ENCODE measurements around the gene MAGEC1.
"Not testable (repeated sequence)": the region's sequence is repeated elsewhere in the genome, so short reads cannot be mapped to it uniquely, and the experiment has no call there.

Gene MAGEC1

GRCh38 chrX:141903400-141904155 lies at the start of gene MAGEC1:
Gene MAGEC1 (plus strand): TSS chrX:141903894. CDS start chrX:141905073, 1,179 bp downstream.
- Mint-ChIP-seq H3K27ac (no peak within 1 kb of the TSS), H3K27me3 (ENCODE audit: low read depth, poor library complexity) (peaks cover 4% of the 10 kb centered on the region), H3K36me3 (ENCODE audit: low read depth) (peaks cover 5% of the 10 kb centered on the region), H3K4me3 (no peak within 1 kb of the TSS), H3K9me3 (peaks cover 65% of the 10 kb centered on the region), H3K4me1 (no peaks in the 10 kb centered on the region)
- no peak for DNase-seq
- TF ChIP-seq, protein P1, sequence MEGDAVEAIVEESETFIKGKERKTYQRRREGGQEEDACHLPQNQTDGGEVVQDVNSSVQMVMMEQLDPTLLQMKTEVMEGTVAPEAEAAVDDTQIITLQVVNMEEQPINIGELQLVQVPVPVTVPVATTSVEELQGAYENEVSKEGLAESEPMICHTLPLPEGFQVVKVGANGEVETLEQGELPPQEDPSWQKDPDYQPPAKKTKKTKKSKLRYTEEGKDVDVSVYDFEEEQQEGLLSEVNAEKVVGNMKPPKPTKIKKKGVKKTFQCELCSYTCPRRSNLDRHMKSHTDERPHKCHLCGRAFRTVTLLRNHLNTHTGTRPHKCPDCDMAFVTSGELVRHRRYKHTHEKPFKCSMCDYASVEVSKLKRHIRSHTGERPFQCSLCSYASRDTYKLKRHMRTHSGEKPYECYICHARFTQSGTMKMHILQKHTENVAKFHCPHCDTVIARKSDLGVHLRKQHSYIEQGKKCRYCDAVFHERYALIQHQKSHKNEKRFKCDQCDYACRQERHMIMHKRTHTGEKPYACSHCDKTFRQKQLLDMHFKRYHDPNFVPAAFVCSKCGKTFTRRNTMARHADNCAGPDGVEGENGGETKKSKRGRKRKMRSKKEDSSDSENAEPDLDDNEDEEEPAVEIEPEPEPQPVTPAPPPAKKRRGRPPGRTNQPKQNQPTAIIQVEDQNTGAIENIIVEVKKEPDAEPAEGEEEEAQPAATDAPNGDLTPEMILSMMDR (IDR thresholded peaks at IDR 0.05) = no peak

DNA sequence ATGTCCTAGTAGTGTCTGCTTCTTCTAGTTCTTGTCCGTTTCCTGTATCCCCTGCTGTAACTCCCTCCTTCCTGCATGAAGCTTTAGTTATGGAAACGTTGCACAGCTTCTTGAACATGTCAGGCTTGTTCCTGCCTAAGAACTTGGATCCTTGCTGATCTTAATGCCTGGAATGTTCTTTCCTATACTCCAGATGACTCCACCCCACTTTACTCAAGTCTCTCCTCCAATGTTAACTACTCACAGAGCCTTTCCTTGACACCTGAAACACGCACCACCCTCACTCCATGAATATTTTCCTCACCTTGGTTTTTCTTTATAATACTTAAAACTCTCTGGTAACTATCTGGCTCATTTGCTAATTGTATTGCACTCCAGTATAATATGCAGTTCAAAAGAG lies 46.2 kb upstream of the MAGEC1 start:
- TF ChIP-seq, protein P1 (IDR thresholded peaks at IDR 0.05) = no peak
- H3K4me1 Mint-ChIP-seq = no peaks in the 10 kb centered on the region
- DNase-seq = no peak
- H3K9me3 Mint-ChIP-seq = peaks cover 14% of the 10 kb centered on the region
- no peaks in the 10 kb centered on the region for H3K27me3 Mint-ChIP-seq (ENCODE audit: low read depth, poor library complexity)
- peak overlapping the region; percentile 46 for H3K27ac Mint-ChIP-seq
- H3K4me3 Mint-ChIP-seq = no peak overlapping the region
- H3K36me3 Mint-ChIP-seq (ENCODE audit: low read depth) = no peaks in the 10 kb centered on the region

- Mint-ChIP-seq H3K4me1 (no peaks in the 10 kb centered on the region), H3K27me3 (ENCODE audit: low read depth, poor library complexity) (peaks cover 4% of the 10 kb centered on the region), H3K9me3 (peaks cover 67% of the 10 kb centered on the region), H3K4me3 (no peak overlapping the region), H3K27ac (no peak overlapping the region), H3K36me3 (ENCODE audit: low read depth) (no peaks in the 10 kb centered on the region)
- TF ChIP-seq, protein P1 (IDR thresholded peaks at IDR 0.05) = no peak
- DNase-seq = no peak
Measured at GRCh38 chrX:141879616-141880015, 24.1 kb upstream of the MAGEC1 start.

DNA sequence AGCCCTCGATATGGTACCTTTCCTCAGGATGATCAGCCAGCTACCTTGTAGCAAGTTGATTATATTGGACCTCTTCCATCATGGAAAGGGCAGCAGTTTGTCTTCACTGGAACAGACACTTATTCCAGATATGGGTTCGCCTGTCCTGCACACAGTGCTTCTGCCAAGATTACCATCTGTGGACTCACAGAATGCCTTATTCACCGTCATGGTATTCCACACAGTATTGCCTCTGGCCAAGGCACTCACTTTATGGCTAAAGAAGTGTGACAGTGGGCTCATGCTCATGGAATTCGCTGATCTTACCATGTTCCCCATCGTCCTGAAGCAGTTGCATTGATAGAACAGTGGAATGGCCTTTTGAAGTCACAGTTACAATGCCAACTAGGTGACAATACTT lies 14.9 kb upstream of the MAGEC1 start:
- not testable (repeated sequence) for H3K36me3 Mint-ChIP-seq (ENCODE audit: low read depth); H3K27ac Mint-ChIP-seq; H3K4me3 Mint-ChIP-seq; DNase-seq; H3K4me1 Mint-ChIP-seq; H3K27me3 Mint-ChIP-seq (ENCODE audit: low read depth, poor library complexity)
- H3K9me3 Mint-ChIP-seq = peaks cover 58% of the 10 kb centered on the region

DNA sequence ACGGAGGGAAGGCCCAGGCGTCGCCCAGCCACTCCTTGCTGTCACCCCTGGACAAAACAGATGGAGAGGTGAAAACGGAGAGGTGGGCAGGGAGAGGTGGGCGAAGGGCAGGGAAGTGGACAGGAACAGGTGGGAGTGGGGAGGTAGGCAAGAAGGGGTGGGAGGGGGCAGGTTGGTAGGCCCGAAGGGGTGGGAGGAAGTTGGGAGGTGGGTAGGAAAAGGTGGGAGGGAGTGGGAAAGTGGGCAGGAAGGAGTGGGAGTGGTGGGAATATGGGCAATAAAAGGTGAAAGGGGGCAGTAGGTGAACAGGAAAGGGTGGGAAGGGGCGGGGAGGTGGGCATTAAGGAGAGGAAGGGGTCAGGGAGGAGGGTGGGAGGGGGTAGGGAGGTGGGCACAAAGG lies 9.0 kb upstream of the MAGEC1 start:
- Mint-ChIP-seq H3K27me3 (ENCODE audit: low read depth, poor library complexity) (no peaks in the 10 kb centered on the region), H3K4me1 (no peaks in the 10 kb centered on the region), H3K27ac (no peak overlapping the region), H3K4me3 (no peak overlapping the region), H3K9me3 (peaks cover 31% of the 10 kb centered on the region), H3K36me3 (ENCODE audit: low read depth) (no peaks in the 10 kb centered on the region)
- no peak for DNase-seq
- TF ChIP-seq, protein P1 (IDR thresholded peaks at IDR 0.05) = no peak

GRCh38 chrX:141897690-141898089 lies 6.0 kb upstream of the MAGEC1 start:
- Mint-ChIP-seq H3K4me3 (no peak overlapping the region), H3K4me1 (no peaks in the 10 kb centered on the region), H3K36me3 (ENCODE audit: low read depth) (no peaks in the 10 kb centered on the region), H3K27me3 (ENCODE audit: low read depth, poor library complexity) (no peaks in the 10 kb centered on the region), H3K9me3 (peaks cover 38% of the 10 kb centered on the region), H3K27ac (no peak overlapping the region)
- no peak for DNase-seq
- TF ChIP-seq, protein P1 (IDR thresholded peaks at IDR 0.05) = no peak
